ENCODE measurements around the gene DCP1B.
A peak's percentile ranks its signal among the peaks of the same experiment; 100 is the strongest.

DCP1B gene

GRCh38 chr12:2043054-2043453, 38.8 kb upstream of the DCP1B start:
- Histone ChIP-seq H3K4me2 (no peak overlapping the region), H3K36me3 (no peaks in the 10 kb centered on the region), H3K4me1 (no peaks in the 10 kb centered on the region), H3K9me3 (no peaks in the 10 kb centered on the region), H4K20me1 (no peaks in the 10 kb centered on the region), H3K27me3 (no peaks in the 10 kb centered on the region), H3K4me3 (no peak overlapping the region), H3K9ac (no peak overlapping the region), H3K27ac (no peak overlapping the region)
- no peak for TF ChIP-seq Cebpa-rat (IDR thresholded peaks at IDR 0.05)

DNA sequence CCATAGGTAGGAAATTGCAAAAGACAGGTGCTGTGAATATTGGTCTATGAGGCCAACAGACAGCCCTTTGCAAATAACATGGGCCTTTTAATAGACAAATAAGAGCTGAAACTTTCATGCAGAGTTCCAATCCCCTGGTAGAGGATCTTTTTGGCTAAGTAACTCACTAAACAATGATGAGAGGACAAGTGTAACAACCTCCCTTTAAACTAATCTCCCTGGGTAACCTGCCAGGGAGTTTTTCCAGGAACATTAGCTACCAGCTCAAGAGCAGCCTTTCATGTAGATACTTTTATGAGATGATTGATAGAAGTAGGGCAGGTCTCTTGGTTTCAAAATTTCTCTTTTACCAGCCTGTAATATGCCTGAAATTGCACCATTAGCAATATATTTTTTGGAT, 34.8 kb upstream of the DCP1B start:
- no peak for TF ChIP-seq Cebpa-rat (IDR thresholded peaks at IDR 0.05)
- H3K4me3 ChIP-seq = no peak overlapping the region
- peaks cover 15% of the 10 kb centered on the region for H3K4me1 ChIP-seq
- no peak overlapping the region for H3K4me2 ChIP-seq
- no peak overlapping the region for H3K9ac ChIP-seq
- H3K9me3 ChIP-seq = no peaks in the 10 kb centered on the region
- H4K20me1 ChIP-seq = no peaks in the 10 kb centered on the region
- peaks cover 5% of the 10 kb centered on the region; the same call in 1 of the 2 replicates for H3K27me3 ChIP-seq
- H3K27ac ChIP-seq = no peak overlapping the region
- no peaks in the 10 kb centered on the region for H3K36me3 ChIP-seq

DNA sequence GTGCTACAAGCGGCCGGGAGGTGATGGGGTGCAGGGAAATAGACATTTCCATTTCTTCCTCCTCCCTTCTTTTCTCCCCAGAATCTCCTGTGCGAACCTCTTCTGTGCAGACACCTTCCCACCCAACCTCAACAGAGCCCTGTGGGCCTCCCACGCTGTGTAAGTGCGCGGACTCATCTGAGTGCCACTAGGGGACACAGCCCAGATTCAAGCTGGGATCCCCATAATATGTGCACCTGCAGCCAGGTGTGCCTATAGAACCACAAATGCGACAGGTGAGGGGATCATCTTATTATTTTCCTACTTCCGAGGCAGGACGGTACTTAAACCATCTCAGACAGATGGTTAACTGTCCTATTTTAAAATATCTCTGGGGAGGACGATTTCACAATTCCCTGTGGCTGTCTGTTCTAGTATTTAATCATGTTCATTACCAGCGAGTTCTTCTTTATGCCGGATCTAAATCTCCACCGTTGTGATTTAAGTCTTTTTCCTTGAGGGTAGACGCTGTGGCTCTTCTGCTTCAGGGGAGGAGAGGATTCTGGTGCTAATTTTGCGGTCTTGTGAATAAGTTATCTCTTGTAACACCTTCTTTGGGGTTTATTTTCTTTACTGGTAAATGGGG, 31.3 kb upstream of the DCP1B start:
- TF ChIP-seq Cebpa-rat (IDR thresholded peaks at IDR 0.05) = no peak
- Histone ChIP-seq H3K27ac (no peak overlapping the region), H3K9ac (no peak overlapping the region), H3K4me2 (peak overlapping the region; percentile 87), H3K36me3 (no peaks in the 10 kb centered on the region), H3K4me1 (peaks cover 15% of the 10 kb centered on the region), H3K9me3 (no peaks in the 10 kb centered on the region), H4K20me1 (no peaks in the 10 kb centered on the region), H3K4me3 (peak overlapping the region; percentile 54), H3K27me3 (peaks cover 5% of the 10 kb centered on the region; the same call in 1 of the 2 replicates)

- Histone ChIP-seq H3K27ac (no peak overlapping the region), H3K4me2 (peak overlapping the region; percentile 87)
Measured at GRCh38 chr12:2034633-2035430, 30.6 kb upstream of the DCP1B start.

DNA sequence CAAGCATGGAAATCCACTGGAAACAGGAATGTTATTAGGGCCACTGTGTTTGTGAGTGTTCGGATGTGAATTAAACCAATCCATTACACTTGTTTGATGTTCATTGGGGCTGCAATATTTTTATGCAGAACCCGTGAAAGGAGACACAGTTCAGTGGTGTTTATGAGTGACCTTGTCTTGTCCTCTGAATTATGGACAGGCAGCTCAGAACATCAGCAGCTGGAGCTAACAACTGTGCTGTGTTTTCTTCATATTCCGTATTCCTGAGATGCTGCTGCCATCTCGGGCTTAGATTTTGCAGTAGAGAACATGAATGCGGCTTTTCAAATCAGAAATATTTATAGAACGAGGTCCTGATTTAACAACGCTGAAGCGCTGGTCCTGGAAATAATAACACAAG, 28.2 kb upstream of the DCP1B start:
- Histone ChIP-seq H3K27ac (no peak overlapping the region), H3K36me3 (no peaks in the 10 kb centered on the region), H3K4me3 (no peak overlapping the region), H3K9me3 (no peaks in the 10 kb centered on the region), H3K4me2 (no peak overlapping the region), H3K27me3 (peaks cover 5% of the 10 kb centered on the region; the same call in 1 of the 2 replicates), H4K20me1 (no peaks in the 10 kb centered on the region), H3K9ac (no peak overlapping the region), H3K4me1 (peaks cover 15% of the 10 kb centered on the region)
- no peak for TF ChIP-seq Cebpa-rat (IDR thresholded peaks at IDR 0.05)

More at GRCh38 chr12:2034633-2035430, 30.6 kb upstream of the DCP1B start:
- H3K9ac ChIP-seq = no peak overlapping the region
- H3K36me3 ChIP-seq = no peaks in the 10 kb centered on the region
- no peaks in the 10 kb centered on the region for H3K9me3 ChIP-seq
- peaks cover 15% of the 10 kb centered on the region for H3K4me1 ChIP-seq
- H3K27me3 ChIP-seq = peaks cover 5% of the 10 kb centered on the region; the same call in 1 of the 2 replicates
- H4K20me1 ChIP-seq = no peaks in the 10 kb centered on the region
- no peak for TF ChIP-seq Cebpa-rat (IDR thresholded peaks at IDR 0.05)
- peak overlapping the region; percentile 54 for H3K4me3 ChIP-seq

DNA sequence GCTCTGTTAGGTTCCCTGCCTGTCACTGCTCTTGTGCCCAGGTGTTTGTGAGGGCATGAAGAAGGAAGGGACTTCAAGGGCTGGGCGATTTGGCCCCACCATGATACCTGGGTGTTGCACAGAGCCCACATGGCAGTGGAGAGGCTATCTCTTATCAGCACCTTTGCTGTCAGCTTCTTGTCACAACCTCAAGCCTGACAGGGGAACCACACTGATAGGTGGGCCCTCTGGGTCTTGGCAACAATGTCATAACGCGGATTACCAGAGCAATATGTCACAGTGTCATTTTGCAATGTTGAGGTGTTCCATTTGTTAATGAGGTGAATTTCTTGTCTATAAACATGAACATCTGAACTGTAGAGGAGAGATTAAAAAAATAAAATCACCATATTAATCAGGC, 25.6 kb upstream of the DCP1B start:
- no peak for TF ChIP-seq Cebpa-rat (IDR thresholded peaks at IDR 0.05)
- H4K20me1 ChIP-seq = no peaks in the 10 kb centered on the region
- H3K9me3 ChIP-seq = no peaks in the 10 kb centered on the region
- no peak overlapping the region for H3K4me3 ChIP-seq
- H3K4me1 ChIP-seq = peaks cover 6% of the 10 kb centered on the region
- H3K9ac ChIP-seq = no peak overlapping the region
- H3K36me3 ChIP-seq = no peaks in the 10 kb centered on the region
- H3K27me3 ChIP-seq = no peaks in the 10 kb centered on the region
- no peak overlapping the region for H3K4me2 ChIP-seq
- H3K27ac ChIP-seq = no peak overlapping the region

GRCh38 chr12:2027351-2027750, 23.1 kb upstream of the DCP1B start:
- Histone ChIP-seq H3K9ac (no peak overlapping the region), H3K27me3 (no peaks in the 10 kb centered on the region), H3K4me3 (no peak overlapping the region), H3K9me3 (no peaks in the 10 kb centered on the region), H3K27ac (no peak overlapping the region), H3K4me2 (no peak overlapping the region), H3K36me3 (no peaks in the 10 kb centered on the region), H4K20me1 (no peaks in the 10 kb centered on the region), H3K4me1 (no peaks in the 10 kb centered on the region)
- TF ChIP-seq Cebpa-rat (IDR thresholded peaks at IDR 0.05) = no peak

GRCh38 chr12:2023365-2023764, 19.1 kb upstream of the DCP1B start:
- H3K4me1 ChIP-seq = no peaks in the 10 kb centered on the region
- H3K9ac ChIP-seq = no peak overlapping the region
- H3K27me3 ChIP-seq = no peaks in the 10 kb centered on the region
- no peaks in the 10 kb centered on the region for H3K9me3 ChIP-seq
- H3K4me3 ChIP-seq = no peak overlapping the region
- no peaks in the 10 kb centered on the region for H4K20me1 ChIP-seq
- no peak for TF ChIP-seq Cebpa-rat (IDR thresholded peaks at IDR 0.05)
- H3K4me2 ChIP-seq = no peak overlapping the region
- no peaks in the 10 kb centered on the region for H3K36me3 ChIP-seq
- H3K27ac ChIP-seq = no peak overlapping the region

DNA sequence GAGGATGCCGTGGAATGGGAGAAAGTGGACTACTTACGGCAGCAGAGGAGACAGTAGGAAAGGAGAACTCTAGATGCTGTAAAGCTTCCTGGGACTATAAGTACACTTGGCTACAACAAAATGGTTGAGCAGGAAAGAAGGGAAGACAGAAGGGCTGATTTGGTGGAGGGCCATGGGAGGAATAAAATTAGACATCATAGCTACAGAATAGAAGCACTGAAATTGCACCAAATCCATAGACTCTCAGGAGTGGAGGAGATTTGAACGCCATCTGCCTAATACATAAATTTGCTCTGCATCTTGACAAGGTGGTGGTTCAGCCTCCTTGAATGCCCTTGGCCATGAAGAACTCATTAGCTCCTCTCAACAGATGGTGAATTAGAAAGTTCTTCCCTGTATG, 16.3 kb upstream of the DCP1B start:
- H3K9me3 ChIP-seq = no peaks in the 10 kb centered on the region
- no peaks in the 10 kb centered on the region for H3K4me1 ChIP-seq
- no peak overlapping the region for H3K27ac ChIP-seq
- no peak overlapping the region for H3K4me2 ChIP-seq
- H3K36me3 ChIP-seq = no peaks in the 10 kb centered on the region
- H3K4me3 ChIP-seq = no peak overlapping the region
- no peaks in the 10 kb centered on the region for H4K20me1 ChIP-seq
- no peak overlapping the region for H3K9ac ChIP-seq
- H3K27me3 ChIP-seq = no peaks in the 10 kb centered on the region
- TF ChIP-seq Cebpa-rat (IDR thresholded peaks at IDR 0.05) = no peak

DNA sequence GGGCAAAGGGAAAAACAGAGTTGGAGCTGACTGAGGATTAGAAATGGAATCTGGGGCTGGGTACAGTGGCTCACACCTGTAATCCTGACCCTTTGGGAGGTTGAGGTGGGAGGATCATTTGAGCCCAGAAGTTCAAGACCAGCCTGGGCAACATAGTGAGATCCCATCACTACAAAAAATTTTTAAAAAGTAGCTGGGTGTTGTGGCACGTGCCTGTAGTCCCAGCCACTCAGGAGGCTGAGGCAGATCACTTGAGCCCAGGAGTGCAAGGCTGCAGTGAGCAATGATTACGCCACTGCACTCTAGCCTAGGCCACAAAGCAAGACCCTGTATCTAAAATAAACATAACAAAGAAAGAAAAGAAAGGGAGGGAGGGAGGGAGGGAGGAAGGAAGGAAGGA, 14.9 kb upstream of the DCP1B start:
- Histone ChIP-seq H3K27me3 (no peaks in the 10 kb centered on the region), H3K4me3 (no peak overlapping the region), H3K4me2 (no peak overlapping the region), H3K9ac (no peak overlapping the region), H3K36me3 (no peaks in the 10 kb centered on the region), H3K4me1 (no peaks in the 10 kb centered on the region), H3K27ac (no peak overlapping the region), H3K9me3 (no peaks in the 10 kb centered on the region), H4K20me1 (no peaks in the 10 kb centered on the region)
- TF ChIP-seq Cebpa-rat (IDR thresholded peaks at IDR 0.05) = no peak
